Loucy (cell line): ENCODE measurements around the gene TMEM59.

Experiments
- H2AFZ ChIP-seq: fragments of 200-600 bp; sonication (generic); 2 replicates; pipeline ENCODE4 v1.6.0; 2016; ENCODE audit warnings: antibody characterized with exemption, mild to moderate bottlenecking, low read length, moderate library complexity
- H3F3A ChIP-seq: fragments of 200-600 bp; 2 replicates; pipeline ENCODE4 v1.6.0; 2016; ENCODE audit warnings: antibody characterized with exemption, low read depth, mild to moderate bottlenecking
- H3K27me3 ChIP-seq: fragments of 200-600 bp; sonication (generic); 2 replicates; pipeline ENCODE4 v1.6.1; 2014; ENCODE audit warnings: low read length, mild to moderate bottlenecking; ENCODE audit not compliant: insufficient read depth, poor library complexity, severe bottlenecking
- H3K36me3 ChIP-seq: fragments of 200-600 bp; sonication (generic); 2 replicates; pipeline ENCODE4 v1.6.1; 2016; ENCODE audit warnings: low read length; ENCODE audit not compliant: insufficient read depth
- H3K4me1 ChIP-seq: fragments of 200-600 bp; sonication (generic); 2 replicates; pipeline ENCODE4 v1.5.1; 2014; ENCODE audit warnings: low read length, mild to moderate bottlenecking; ENCODE audit not compliant: insufficient read depth, poor library complexity, severe bottlenecking
- H3K4me2 ChIP-seq: fragments of 200-600 bp; sonication (generic); 2 replicates; pipeline ENCODE4 v1.6.0; 2014; ENCODE audit warnings: antibody characterized with exemption, low read length, low read depth, mild to moderate bottlenecking; ENCODE audit not compliant: poor library complexity, severe bottlenecking
- H3K4me3 ChIP-seq: fragments of 200-600 bp; sonication (generic); 2 replicates; pipeline ENCODE4 v1.5.1; 2014; ENCODE audit warnings: low read length, mild to moderate bottlenecking, mixed read lengths; ENCODE audit not compliant: poor library complexity, severe bottlenecking
- H3K79me2 ChIP-seq: fragments of 200-600 bp; sonication (generic); 2 replicates; pipeline ENCODE4 v1.6.1; 2014; ENCODE audit warnings: low read length; ENCODE audit not compliant: insufficient read depth
- H3K9ac ChIP-seq: fragments of 200-600 bp; sonication (generic); 2 replicates; pipeline ENCODE4 v1.6.0; 2014; ENCODE audit warnings: mild to moderate bottlenecking, low read depth, low read length, moderate library complexity; ENCODE audit not compliant: poor library complexity, severe bottlenecking
- H3K9me2 ChIP-seq: fragments of 200-600 bp; sonication (generic); replicated peaks from 2 replicates; pipeline ENCODE4 v1.6.1; 2016; ENCODE audit warnings: low read depth, low read length, mixed read lengths
- H3K9me3 ChIP-seq: fragments of 200-600 bp; sonication (generic); 2 replicates; pipeline ENCODE4 v1.6.1; 2014; ENCODE audit warnings: mild to moderate bottlenecking, antibody characterized with exemption, low read length, low read depth; ENCODE audit not compliant: insufficient read depth
- H4K20me1 ChIP-seq: fragments of 200-600 bp; sonication (generic); 2 replicates; pipeline ENCODE4 v1.6.0; 2014; ENCODE audit warnings: antibody characterized with exemption, low read length, mild to moderate bottlenecking; ENCODE audit not compliant: insufficient read depth, poor library complexity, severe bottlenecking
- CTCF ChIP-seq: fragments of 200-600 bp; sonication (generic); conservative IDR thresholded peaks from 2 replicates; pipeline ENCODE4 v1.5.1; 2014; ENCODE audit warnings: mild to moderate bottlenecking, antibody characterized with exemption, low read length
- EZH2phosphoT487 ChIP-seq: fragments of 200-600 bp; IDR thresholded peaks from 2 replicates; pipeline ENCODE4 v1.6.1; 2018; ENCODE audit warnings: antibody characterized with exemption, mild to moderate bottlenecking, moderate library complexity, borderline replicate concordance

The TMEM59 gene

GRCh38 chr1:54014009-54014629, 38.9 kb downstream of the TMEM59 start:
- TF ChIP-seq CTCF (no peak), EZH2phosphoT487 (no peak)
- Histone ChIP-seq H4K20me1 (no peaks in the 10 kb centered on the region), H3K4me2 (no peak overlapping the region), H3K9ac (no peak overlapping the region), H3K9me3 (no peaks in the 10 kb centered on the region), H3K79me2 (no peaks in the 10 kb centered on the region), H2AFZ (no peak overlapping the region), H3K9me2 (no peaks in the 10 kb centered on the region), H3K27me3 (no peaks in the 10 kb centered on the region), H3K4me1 (no peaks in the 10 kb centered on the region), H3K36me3 (no peaks in the 10 kb centered on the region), H3K4me3 (no peak overlapping the region), H3F3A (no peaks in the 10 kb centered on the region)

GRCh38 chr1:54013393-54014008, 39.5 kb downstream of the TMEM59 start:
- Histone ChIP-seq H3K9me3 (no peaks in the 10 kb centered on the region), H3K79me2 (no peaks in the 10 kb centered on the region), H3K36me3 (no peaks in the 10 kb centered on the region), H3K9me2 (no peaks in the 10 kb centered on the region), H3F3A (no peaks in the 10 kb centered on the region), H4K20me1 (no peaks in the 10 kb centered on the region), H2AFZ (0 out of 2 replicates have a peak overlapping the region, but pooled peaks have one; percentile 36), H3K4me1 (no peaks in the 10 kb centered on the region), H3K9ac (no peak overlapping the region), H3K27me3 (no peaks in the 10 kb centered on the region), H3K4me2 (no peak overlapping the region), H3K4me3 (no peak overlapping the region)
- no peak for TF ChIP-seq CTCF
- no peak for TF ChIP-seq EZH2phosphoT487

- Histone ChIP-seq H3K9me2 (no peaks in the 10 kb centered on the region), H3K4me3 (no peak overlapping the region), H4K20me1 (no peaks in the 10 kb centered on the region), H3K4me2 (no peak overlapping the region), H3K36me3 (no peaks in the 10 kb centered on the region), H3K79me2 (no peaks in the 10 kb centered on the region), H2AFZ (no peak overlapping the region), H3F3A (no peaks in the 10 kb centered on the region), H3K9me3 (no peaks in the 10 kb centered on the region), H3K4me1 (no peaks in the 10 kb centered on the region), H3K27me3 (no peaks in the 10 kb centered on the region), H3K9ac (no peak overlapping the region)
- TF ChIP-seq EZH2phosphoT487 (no peak), CTCF (no peak)
These were observed 40.1 kb downstream of the TMEM59 start for GRCh38 chr1:54012863-54013262.
